Measurements from ENCODE around the gene OTOG.

DNA sequence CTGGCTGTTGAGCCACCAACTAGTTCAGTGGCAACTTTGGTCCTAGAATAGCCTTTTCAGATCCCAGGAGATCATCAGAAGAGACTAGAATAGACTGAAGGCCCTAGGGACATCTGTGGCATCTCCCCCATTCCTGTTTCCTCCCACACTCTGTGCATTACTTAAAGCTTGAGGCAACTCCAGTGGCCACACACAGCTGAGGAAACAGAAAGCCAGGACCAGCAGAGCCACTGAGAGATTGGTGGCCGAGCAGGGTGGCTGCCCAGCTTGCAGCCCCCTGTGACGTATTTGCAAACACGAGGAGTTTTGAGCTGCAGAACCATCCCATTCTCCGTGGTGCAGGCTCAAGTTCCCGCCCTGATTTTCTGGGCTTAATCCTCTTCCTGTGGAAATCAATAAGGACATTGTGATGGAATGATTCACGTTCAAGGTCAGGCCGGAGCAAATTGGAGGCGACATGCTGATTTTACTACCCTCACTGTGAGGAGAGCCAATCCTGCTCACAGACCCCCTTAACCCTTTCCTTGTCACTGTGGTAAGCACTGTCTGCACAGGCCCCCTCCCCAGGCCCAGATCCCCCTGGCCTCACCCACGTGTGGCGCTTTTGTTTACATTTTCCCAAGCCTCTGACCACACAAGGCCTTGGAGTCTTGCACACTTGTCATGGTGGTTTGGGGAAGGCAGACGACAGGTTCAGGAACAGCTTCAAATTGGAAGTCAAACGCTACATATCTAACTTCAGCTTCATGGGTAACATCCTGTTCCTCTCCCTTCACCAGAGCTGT, 103.3 kb downstream of the OTOG start:
- TF ChIP-seq, protein P1, sequence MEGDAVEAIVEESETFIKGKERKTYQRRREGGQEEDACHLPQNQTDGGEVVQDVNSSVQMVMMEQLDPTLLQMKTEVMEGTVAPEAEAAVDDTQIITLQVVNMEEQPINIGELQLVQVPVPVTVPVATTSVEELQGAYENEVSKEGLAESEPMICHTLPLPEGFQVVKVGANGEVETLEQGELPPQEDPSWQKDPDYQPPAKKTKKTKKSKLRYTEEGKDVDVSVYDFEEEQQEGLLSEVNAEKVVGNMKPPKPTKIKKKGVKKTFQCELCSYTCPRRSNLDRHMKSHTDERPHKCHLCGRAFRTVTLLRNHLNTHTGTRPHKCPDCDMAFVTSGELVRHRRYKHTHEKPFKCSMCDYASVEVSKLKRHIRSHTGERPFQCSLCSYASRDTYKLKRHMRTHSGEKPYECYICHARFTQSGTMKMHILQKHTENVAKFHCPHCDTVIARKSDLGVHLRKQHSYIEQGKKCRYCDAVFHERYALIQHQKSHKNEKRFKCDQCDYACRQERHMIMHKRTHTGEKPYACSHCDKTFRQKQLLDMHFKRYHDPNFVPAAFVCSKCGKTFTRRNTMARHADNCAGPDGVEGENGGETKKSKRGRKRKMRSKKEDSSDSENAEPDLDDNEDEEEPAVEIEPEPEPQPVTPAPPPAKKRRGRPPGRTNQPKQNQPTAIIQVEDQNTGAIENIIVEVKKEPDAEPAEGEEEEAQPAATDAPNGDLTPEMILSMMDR (IDR thresholded peaks at IDR 0.05), result no peak
- TF ChIP-seq POLR2A (IDR thresholded peaks at IDR 0.05), result no peak
- no peak for TF ChIP-seq POLR2AphosphoS5 (IDR thresholded peaks at IDR 0.05; ENCODE audit: insufficient read depth in 1 of 2, low read depth in 1 of 2)

Measured in vagina (tissue), 2 donors.